HL-60 (cell line): ENCODE measurements around the gene ZC3H12D.
"Not testable (repeated sequence)": the region's sequence is repeated elsewhere in the genome, so short reads cannot be mapped to it uniquely, and the experiment has no call there.

ENCODE experiments used
- DNase-seq, 2 experiments: peaks; one replicate each; pipeline ENCODE4 v3.0.0-alpha.2; 2010 to 2020; ENCODE audit warnings: low read depth in 1 of 2, low spot score in 1 of 2
- H3K27ac ChIP-seq: fragments of 250-450 bp; sonication (Bioruptor Pico); replicated peaks from 2 replicates; pipeline ENCODE4 v1.5.1; 2020; ENCODE audit warnings: mild to moderate bottlenecking, moderate library complexity
- H3K27me3 ChIP-seq: fragments of 250-450 bp; sonication (Bioruptor Pico); 2 replicates; pipeline ENCODE4 v1.5.1; 2021; ENCODE audit warnings: mild to moderate bottlenecking, moderate library complexity; ENCODE audit not compliant: insufficient read depth, poor library complexity, severe bottlenecking
- H3K4me3 ChIP-seq: replicated peaks from 2 replicates; pipeline ENCODE4 v1.5.1; 2011; ENCODE audit warnings: mild to moderate bottlenecking, control low read depth, low read length; ENCODE audit not compliant: insufficient read depth
- CTCF ChIP-seq: IDR thresholded peaks from one replicate; pipeline ENCODE4 v1.5.1; 2011; ENCODE audit warnings: low read length, control low read depth, inconsistent platforms; ENCODE audit not compliant: insufficient read depth
- GABPA ChIP-seq: IDR thresholded peaks from 2 replicates; pipeline ENCODE4 v1.6.1; 2012; ENCODE audit warnings: low read depth
- POLR2AphosphoS5 ChIP-seq: IDR thresholded peaks from 2 replicates; pipeline ENCODE4 v1.6.1; 2012; ENCODE audit warnings: low read depth
- REST ChIP-seq: IDR thresholded peaks from 2 replicates; pipeline ENCODE4 v1.6.1; 2012; ENCODE audit warnings: low read depth; ENCODE audit not compliant: insufficient replicate concordance
- SPI1 ChIP-seq: IDR thresholded peaks from 2 replicates; pipeline ENCODE4 v1.6.1; 2012; ENCODE audit warnings: low read depth, mild to moderate bottlenecking, borderline replicate concordance

The ZC3H12D gene

GRCh38 chr6:149464411-149464810, 20.4 kb downstream of the ZC3H12D start:
- no peak overlapping the region for H3K4me3 ChIP-seq
- H3K27me3 ChIP-seq: no peaks in the 10 kb centered on the region
- H3K27ac ChIP-seq: no peak overlapping the region
- TF ChIP-seq CTCF (no peak), GABPA (no peak), POLR2AphosphoS5 (no peak), SPI1 (no peak), REST (no peak)
- DNase-seq: no peak

- no peaks in the 10 kb centered on the region for H3K27me3 ChIP-seq
- DNase-seq: no peak
Observed at GRCh38 chr6:149463781-149464180, 21.0 kb downstream of the ZC3H12D start.

GRCh38 chr6:149462712-149463111, 22.1 kb downstream of the ZC3H12D start:
- not testable (repeated sequence) for H3K4me3 ChIP-seq, H3K27me3 ChIP-seq, DNase-seq, H3K27ac ChIP-seq

More at GRCh38 chr6:149463781-149464180, 21.0 kb downstream of the ZC3H12D start:
- Histone ChIP-seq H3K4me3 (no peak overlapping the region), H3K27ac (no peak overlapping the region)
- TF ChIP-seq REST (no peak), GABPA (no peak), SPI1 (no peak), CTCF (no peak), POLR2AphosphoS5 (no peak)

- TF ChIP-seq POLR2AphosphoS5 (no peak), SPI1 (no peak), GABPA (no peak), REST (no peak), CTCF (no peak)
- no peak overlapping the region for H3K4me3 ChIP-seq
- no peaks in the 10 kb centered on the region for H3K27me3 ChIP-seq
- DNase-seq: no peak
- H3K27ac ChIP-seq: no peak overlapping the region
Observed at GRCh38 chr6:149461670-149462069, 23.1 kb downstream of the ZC3H12D start.

- not testable (repeated sequence) for H3K27ac ChIP-seq, H3K4me3 ChIP-seq, DNase-seq, H3K27me3 ChIP-seq
Observed at GRCh38 chr6:149460249-149460648, 24.6 kb downstream of the ZC3H12D start.
